Measurements from ENCODE around the gene FHAD1.

FHAD1 gene

DNA sequence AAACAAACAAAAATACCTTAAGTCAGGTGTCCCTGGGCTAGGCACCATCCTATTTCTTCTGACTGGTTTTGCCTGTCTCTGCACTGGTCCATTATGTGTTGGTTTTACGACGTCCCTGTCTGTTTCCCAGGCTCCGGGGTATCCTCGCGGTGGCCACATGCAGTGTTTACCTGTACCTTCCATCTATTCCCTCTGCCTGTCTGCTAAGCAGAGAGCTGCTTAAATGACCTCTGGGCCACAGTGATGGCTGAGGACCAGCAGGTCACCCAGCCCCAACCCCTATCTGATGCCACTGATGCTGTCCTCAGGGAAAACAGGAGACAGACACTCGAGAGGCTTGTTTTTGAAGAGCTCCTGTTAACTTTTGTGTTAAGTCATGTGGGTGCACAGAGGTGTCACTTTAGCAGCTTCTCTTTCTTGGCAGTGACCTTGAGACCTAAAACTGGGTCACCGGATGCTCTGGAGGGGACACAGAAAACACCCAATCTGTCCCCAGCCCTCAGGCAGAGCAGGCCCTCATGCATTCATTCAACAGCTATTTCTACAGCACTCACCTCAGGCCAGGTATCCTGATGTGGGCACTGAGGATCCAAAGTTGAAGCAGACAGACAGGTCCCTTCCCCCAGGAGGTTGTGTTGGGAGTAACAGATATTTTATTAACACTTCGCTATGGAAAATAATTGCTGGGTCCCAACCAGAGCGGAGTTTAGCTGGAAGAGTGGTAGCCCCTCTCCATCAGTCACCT, 158.3 kb downstream of the FHAD1 start:
- peak in 1 of 2 donors; percentile 37 for DNase-seq

DNA sequence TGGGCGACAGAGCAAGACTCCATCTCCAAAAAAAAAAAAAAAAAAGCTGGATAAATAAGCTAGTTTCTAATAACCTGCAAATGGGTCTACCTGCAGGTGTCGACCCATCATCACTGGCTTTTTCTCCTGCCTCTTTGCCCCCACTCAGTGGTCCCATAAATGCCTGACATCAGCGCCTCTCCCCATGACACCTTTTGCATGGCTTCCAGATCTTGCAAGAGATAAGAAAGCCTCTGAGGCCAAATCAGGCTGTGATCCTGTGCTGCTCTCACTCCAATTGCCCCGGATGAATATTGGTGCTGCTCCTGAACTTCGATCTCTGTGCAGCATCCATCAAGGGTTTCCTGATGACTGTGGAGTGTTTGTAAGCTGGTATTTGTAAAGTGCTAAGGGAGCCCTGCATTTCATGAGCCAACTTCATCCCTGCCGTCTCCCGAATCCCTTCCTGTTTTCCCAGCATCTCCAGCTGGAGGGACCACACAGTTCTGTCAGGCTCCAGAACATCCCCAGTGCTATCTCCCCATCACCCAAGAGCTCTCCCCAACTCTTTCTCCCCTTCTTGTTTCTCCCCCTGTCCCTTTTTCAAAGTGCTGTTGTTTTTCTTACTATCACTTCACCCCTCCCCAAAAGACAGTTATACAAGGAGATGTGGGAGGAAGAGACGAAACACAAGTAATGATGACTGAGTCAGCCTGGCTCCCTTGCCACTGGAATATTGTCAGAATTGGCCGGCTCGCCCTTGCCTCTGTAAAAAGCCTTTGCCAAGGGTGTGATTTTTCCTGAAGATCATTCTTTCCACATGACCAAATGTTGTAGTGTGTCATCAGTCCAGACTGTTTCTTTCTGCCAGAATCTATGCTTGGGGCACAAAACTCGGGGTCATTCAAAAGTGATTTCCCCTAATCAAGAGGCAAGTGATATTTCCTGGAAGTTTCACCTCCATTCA, 159.9 kb downstream of the FHAD1 start:
- DNase-seq, result no peak

DNA sequence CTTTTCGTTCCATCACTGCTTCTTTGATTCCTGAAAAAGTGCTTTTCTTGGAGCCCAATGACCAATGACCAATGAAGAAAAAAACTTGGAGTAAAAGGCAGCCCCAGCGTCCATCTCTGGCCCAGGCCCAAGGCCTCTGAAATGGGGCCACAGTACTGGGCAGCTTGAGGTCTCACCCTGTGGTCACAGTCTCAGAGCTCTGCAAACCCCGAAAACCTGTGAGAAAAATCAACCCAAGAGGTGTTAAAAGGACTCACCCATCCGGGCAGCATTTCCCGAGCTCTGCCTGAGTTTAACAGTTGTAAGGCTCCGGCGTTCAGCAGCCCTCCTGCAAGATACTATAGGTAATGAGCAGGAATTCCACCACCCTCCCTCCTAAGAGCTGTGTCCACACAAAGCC, 160.6 kb downstream of the FHAD1 start:
- peak in 1 of 2 donors; percentile 28 for DNase-seq

DNA sequence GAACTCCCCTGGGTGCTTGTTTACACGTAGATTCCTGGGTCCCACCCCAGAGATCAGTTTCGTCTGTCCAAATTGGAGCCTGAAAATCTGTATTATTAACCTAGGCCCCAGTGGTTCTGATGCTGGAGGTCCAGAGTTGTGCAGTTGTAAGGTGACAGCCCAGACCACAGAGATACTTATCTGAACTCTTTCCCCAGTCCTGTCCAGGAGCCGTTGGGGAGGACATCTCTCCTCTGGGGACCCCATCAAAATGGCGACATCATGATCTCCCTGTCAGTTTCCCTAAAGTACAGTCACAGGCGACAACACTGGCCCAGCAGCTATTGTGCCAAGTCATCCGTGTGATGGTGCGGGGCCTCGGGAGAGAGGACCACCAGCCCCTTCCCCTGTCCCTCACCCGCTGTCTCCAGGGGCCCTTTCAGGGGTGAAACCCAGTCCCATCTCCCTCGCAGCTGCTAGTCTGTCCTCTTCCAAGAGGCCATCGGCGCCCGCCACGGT, 161.9 kb downstream of the FHAD1 start:
- DNase-seq, result no peak

DNA sequence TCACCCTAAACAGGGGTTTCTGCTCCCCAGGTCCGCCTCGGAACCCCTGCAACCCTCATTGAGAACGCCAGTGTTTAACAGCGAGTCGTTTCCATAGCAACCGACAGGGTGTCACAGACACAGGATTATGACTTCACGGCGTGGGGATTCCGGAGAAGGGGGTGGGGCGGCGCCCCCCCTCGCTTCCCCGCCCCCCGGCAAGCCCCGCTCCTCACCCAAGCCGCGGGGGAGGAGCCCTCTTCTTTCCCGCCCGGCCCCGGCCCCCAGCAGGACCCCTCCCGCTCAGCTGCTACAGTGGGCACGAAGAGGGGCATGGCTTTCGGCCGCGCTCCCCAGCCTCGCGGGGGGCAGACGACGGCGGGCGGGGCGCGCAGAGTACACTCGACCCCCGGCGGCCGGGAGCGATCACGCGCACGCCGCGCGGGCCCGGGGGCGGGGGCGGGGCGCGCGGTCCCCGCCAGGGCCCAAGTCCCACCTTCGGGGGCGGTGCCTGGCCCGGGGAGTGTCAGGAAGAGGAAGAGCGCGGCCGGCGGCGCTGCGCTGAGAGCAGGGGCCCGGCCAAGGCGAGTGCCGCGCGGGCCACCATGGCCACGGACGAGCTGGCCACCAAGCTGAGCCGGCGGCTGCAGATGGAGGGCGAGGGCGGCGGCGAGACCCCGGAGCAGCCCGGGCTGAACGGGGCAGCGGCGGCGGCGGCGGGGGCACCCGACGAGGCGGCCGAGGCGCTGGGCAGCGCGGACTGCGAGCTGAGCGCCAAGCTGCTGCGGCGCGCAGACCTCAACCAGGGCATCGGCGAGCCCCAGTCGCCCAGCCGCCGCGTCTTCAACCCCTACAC, 162.6 kb downstream of the FHAD1 start, which contains the start of gene EFHD2:
Gene EFHD2, plus strand, starts transcription at position 501 of the 835 bp plus-strand sequence. Its CDS starts 84 bp downstream, at position 585.
- DNase-seq, result peak; percentile 96

DNA sequence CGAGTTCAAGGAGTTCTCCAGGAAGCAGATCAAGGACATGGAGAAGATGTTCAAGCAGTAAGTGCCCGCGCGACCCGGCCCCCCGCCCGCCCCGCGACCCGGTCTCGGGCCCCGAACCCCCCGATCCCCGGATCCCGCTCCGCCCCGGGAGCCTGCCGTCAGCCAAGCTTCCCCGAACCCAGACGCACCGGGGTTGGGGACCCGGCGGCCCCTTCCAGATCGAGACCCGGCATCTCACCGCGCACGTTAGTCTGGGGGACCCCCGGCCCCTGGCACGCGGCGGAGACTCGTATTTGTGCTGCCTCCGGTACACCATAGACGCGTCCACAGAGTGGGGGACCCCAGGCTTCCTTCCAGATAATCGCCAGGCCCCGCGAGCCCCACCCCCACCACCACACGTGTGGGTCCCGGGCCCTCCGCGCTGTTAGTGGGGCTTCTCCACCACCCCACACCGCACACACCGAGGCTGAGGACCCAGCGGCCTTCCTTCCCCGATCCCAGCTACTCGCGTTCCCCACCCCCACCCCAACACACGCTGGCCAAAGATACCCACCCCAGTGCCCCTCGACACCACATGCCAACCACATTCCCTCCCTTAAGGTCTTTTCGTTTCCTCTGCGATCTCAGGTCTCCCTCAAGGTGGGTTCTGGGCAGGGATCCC, 163.3 kb downstream of the FHAD1 start:
- DNase-seq, result peak in 1 of 2 donors; percentile 47

DNA sequence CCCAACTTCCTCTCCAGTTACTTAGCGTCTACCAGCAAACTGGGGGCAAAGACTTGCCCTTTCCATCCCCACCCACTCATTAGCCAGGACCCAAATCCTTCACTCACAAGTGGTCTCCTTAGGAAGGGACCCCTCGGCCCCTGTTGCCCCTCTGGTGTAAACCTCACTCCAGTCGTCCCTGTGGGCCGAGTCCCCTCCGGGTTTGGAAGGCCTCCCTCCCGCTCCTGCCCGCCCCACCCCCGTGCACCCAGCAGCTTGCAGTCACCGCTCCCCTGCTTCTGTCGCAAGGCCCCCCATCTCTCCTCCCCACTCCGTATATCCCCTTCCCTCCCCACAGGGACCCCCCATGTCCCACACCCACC, 163.8 kb downstream of the FHAD1 start:
- DNase-seq, result no peak

DNA sequence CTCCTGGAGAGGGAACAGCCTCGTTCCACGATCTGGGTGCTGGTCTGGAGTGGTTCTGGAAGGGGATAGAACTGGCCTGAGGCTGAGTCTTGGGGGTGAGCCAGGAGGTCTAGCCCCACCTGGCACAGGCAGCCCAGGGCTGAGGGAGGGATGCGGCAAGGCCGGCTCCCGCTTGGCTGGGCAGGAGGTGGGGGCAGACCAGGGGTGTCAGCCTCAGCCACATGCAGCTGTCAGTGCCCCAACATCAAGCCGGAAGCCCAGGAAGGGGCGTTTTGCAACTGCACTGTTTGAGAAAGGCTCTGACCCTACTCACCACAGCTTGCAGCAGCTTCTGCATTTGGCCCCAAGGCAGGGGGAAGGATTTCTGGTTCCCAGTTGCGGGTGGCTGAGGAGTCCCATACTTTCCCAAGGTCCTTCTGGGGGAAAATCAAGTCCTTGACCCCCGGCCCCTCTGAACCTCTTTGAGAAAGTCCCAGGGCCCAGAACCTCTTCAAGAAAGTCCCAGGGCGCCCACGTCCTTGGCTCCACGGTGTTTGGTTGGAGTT, 164.6 kb downstream of the FHAD1 start:
- peak; percentile 67 to 81 for DNase-seq

DNA sequence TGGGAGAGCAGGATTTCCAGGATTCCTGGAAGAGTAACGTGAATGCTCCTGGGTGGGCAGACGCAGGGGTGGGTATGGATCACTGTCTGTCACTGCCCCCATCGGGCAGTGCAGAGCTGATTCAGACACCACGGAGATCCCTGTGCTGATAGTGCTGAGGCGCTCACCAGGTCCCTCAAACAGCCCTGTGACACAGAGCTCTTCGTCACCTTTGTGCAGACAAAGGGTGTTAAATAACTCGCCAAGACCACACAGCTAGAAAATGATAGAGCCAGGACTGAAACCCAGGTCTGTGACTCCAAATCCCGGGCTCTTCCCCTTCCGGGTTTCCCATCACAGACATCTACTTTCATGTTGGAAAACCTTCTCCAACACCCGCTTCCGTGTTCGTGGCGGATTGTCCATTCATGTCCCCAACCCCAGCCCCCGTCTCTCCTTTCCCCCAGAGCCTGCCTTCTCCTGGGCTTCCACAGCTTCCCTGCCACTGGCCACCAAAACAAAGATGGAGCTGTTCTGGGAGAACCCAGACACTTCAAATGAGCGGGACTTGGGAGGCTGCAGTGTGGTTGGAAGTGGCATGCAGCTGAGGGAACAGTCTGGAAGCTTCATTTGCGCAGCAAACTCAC, 165.3 kb downstream of the FHAD1 start:
- peak; percentile 63 to 64 for DNase-seq

DNA sequence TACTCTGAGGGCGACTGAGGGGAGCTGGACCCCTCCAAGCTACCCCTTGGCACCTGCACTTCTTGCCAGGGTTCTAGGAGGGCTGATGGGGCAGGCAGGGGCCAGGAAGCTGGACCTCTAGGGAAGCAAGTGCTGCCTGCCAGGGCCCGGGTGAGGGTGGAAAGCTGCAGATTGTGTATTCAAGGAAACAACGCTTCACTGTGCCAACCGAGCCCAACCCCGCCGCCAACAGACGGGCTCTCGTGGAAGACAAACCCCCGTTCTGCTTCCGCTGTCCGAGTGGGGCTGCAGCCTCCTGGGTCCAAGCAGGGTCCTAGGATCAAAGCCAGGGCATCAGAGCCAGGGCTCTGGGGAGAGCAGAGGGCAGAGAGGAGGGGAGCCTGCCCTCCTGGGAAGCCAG, 165.8 kb downstream of the FHAD1 start:
- DNase-seq, result peak in 1 of 2 donors; percentile 11

DNA sequence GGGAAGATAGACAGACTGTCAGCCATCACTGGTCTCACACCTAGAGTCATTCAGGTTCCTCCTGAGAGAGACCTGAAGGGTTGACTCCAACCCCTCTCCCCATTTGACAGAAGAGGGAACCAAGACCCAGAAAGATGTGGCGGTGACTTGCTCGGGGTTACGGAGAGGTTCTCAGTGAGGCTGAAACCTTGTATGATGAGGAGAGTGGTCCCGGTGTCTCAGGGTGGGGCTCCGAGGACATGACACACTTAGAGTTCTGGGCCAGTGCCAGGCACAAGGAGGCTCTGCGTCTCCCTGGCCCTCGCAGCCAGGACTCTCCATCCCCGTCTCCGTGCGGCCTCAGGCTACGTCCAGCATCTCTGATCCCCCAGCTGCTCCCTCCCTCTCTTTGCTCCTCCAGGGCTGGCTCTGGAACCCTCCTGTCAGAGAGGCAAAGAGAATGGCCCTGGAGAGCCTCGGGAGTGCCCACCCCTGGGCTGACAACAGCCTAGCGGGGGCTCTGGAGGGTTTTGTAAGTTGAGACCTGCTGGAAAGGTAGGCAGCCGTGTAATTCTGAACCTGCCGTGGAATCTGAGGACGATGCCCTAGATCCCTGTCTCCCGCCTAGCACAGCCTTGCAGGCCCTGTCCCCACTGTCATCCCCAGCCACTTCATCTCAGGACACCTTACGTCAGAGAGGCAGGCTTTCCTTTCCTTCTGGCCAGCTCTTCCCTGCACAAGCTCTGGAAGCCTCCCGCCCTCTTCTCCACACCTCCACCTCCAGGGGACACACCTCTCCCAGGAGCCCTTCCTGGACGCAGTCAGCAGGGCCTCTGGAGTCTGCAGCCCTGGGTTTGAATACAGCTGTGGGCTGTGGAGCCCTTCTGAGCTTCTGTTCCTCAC, 166.8 kb downstream of the FHAD1 start:
- DNase-seq, result peak in 1 of 2 donors; percentile 6

DNA sequence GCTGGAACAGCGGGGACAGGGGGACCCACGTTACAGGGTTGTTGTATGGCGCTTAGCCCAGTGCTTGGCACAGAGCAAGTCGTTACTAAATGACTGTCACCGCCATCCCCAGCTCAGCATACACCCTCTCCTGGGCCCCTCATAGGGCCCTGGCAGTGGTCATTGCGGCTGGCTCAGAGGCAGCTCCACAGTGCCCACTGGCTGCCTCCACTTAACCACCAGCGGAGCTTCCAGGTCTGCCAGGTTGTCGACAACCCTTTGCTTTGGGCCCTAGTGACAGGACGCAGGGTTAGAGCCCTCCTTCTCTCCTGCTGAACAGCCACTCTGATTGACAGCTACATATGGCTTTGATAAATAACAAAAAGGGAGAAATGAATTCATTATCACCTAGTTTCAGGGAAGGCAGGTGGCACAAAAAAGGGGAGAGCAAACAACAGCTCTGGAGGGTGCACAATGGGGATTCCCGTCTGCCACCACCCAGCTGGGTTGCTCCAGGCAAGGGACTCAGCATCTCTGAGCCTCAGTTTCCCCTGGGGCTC, 167.5 kb downstream of the FHAD1 start:
- peak in 1 of 2 donors; percentile 10 for DNase-seq

DNA sequence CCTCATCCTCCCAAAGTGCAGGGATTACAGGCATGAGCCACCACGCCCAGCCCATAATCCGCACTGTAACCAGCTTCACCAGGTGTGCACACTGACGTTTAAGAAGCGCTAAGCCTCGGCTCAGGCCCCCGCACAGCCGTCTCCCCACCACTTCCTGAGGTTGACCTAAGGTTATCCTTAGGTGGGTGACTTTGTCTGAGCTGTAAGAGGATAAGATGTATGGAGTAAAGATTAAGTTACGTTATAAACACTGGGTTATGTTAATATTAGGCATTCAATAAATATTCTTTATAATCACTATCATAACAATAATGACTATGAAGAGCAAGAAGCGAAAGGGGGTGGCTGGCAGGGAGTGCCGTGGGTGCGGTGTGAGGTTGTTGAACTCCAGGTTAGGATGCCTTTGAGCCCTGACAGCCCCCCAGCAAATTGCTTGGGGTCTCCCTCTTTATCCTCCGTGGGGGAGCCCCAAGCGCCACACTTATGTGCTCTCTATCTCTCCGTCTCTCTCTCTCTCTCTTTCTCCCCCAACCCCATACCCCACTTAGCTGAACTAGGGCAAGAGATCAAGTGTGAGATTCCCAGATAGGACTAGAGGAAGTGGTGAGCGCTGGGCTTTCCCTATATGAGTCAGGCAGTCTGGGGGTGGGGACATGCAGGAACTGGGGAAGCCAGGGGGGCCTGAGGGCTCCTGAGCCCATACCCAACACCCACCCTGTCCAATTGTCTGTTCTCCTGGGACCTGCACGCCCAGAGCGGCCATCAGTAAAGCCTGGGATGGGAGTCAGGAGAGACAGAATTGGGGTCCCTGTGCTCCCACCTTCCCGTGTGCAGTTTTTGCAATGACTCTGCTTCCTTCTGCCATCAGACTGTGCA, 170.3 kb downstream of the FHAD1 start:
- peak; percentile 78 to 80 for DNase-seq

DNA sequence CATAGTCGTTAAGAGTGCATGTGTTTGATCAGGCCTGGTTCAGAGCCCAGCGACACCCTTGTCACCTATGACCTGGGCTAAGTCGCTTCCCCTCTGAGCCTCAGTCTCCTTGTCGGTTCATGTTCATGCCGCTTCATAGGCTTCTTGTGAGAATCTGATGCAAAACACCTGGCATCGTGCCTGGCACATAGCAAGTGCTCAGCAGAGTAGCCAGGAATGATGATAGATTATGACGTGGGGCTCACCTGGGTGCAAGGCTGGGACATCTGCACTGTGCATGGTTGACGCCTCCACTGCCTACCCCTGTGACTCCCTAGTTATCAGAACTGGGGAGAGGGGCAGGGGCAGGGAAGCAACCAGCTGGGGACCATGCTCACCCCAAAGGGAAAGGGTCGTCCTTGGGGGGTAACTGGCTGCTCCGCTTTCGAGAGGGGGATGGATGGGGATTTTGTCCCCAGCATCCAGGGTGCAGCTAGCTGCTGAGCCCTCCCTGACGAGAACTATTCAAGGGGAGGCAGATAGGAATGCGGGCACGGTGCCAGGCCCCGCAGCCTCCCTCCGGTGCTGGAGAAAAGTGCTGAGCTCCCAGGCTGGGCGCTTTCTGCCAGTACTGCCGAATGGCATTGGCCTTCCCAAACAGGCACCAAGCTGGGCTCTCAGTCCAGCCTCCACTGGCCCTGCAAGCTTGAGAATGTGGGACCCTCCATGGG, 171.9 kb downstream of the FHAD1 start:
- DNase-seq, result no peak

DNA sequence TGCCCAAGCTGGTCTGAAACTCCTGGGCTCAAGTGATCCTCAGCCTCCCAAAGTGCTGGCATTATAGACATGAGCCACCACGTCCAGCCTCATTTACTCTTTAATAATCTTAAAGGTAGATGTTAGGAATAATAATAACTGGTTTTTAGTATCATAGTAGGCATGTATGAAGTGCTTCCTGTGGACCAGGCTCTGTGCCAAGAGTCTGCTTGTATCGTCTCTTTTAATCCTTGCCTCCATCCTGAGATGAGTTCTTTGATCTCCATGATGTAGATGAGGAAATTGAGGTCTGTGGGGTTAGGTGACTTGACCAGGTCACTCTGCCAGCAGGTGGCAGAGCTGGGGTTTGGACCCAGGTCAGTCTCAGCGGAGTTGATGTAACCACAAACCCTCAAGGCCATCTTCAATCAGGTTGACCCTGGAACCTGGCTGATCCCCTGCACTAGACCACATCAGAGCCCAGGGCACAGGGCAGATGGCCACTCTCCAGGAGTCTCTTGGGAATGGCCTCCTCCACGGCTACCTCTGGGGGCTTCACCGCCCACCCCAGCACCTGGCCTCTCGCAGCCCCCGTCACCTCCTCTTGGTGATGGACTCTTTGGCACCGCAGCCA, 173.9 kb downstream of the FHAD1 start:
- no peak for DNase-seq

DNA sequence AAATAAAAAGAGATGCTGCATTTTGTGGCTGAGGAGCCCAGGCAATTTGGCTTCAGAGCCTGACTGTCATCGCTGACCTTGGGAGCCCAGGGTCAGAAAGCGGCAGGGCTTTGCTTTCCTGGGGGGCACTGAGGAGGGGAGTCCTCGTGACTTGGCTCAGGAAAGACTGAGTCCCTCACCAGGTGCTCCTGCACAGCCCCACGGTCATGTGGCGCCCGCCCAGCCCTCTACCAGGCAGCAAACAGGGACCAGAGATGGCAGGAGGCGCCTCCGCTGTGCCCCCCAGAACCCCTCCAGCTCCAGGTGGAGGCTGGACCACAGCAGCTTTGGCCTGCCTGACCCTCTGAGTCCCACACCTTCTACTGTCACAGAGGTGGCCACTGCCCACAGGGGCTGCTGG, 175.8 kb downstream of the FHAD1 start:
- no peak for DNase-seq

DNA sequence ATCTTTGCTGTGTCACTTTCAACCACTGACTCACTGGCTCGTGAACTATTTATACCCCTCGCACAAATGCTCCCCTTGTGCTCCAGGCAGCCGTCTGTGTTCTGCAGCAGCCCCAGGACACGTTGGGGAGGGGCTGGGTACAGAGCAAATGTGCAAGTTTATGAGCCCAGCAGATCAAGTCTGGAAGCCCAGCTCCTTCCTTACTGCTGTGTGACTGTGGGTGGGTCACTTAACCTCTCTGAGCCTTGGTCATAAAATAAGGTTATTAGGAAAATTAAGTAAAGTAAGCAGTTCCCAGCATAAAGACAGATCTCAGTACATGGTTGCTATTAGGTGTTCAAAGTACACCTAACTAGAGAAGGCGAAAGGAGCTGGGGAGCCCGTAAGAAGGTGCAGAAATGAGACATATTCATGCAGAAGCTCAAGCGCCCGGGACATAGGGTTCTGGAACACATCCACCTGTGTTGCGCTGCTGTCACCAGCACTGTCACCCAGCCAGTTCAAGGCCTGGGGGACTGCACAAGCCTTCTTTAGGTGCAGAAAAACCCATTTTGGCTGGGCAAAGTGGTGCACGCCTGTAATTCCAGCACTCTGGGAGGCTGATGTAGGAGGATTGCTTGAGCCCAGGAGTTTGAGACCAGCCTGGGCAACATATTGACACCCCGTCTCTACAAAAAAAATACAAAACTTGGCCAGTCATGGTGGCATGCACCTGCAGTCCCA, 176.5 kb downstream of the FHAD1 start:
- DNase-seq, result no peak
